ENCODE data around the gene MED15. TPM values are rescaled to one million over a fixed set of nuclear protein-coding genes. Genes with fewer than 3 reads are reported as not detected.

The MED15 gene
- total and polyA plus RNA-seq, 2 donors from 2014 or later = 31.7 to 102 TPM

GRCh38 chr22:20459152-20459542 lies 48.3 kb upstream of the MED15 start:
- H3K4me1 ChIP-seq (ENCODE audit: control insufficient read depth in 2 of 3, insufficient read depth in 2 of 3, low read depth in 1 of 3, low read length in 3 of 3) = peaks cover 0 to 2% (median 0%) of the 10 kb centered on the region in 3 donors
- TF ChIP-seq CTCF (IDR thresholded peaks at IDR 0.05; ENCODE audit: borderline replicate concordance, extremely low read depth, insufficient read depth) = no peak
- FAIRE-seq = no peak
- no peak overlapping the region for H3K27ac ChIP-seq (ENCODE audit: low read depth in 2 of 2, low read length in 2 of 2)
- no peak overlapping the region for H3K4me3 ChIP-seq (ENCODE audit: low read length in 3 of 3)
- H3K36me3 ChIP-seq (ENCODE audit: control insufficient read depth in 2 of 3, insufficient read depth in 3 of 3, low read length in 3 of 3) = peaks cover 0 to 12% (median 0%) of the 10 kb centered on the region in 3 donors
- intact Hi-C loops (cut with DNase I) = no loop called here
- peak in 2 of 5 donors; percentile 17 to 19 for DNase-seq
- no peaks in the 10 kb centered on the region for H3K9me3 ChIP-seq (ENCODE audit: control insufficient read depth in 2 of 3, insufficient read depth in 1 of 3, low read length in 3 of 3)
- H3K27me3 ChIP-seq (ENCODE audit: control insufficient read depth, insufficient read depth, low read length) = no peaks in the 10 kb centered on the region
- no peak overlapping the region for H3K9ac ChIP-seq (ENCODE audit: low read length in 3 of 3)

- Histone ChIP-seq H3K9me3 (ENCODE audit: control insufficient read depth in 2 of 3, insufficient read depth in 1 of 3, low read length in 3 of 3) (no peaks in the 10 kb centered on the region), H3K4me3 (ENCODE audit: low read length in 3 of 3) (no peak overlapping the region), H3K27ac (ENCODE audit: low read depth in 2 of 2, low read length in 2 of 2) (no peak overlapping the region), H3K9ac (ENCODE audit: low read length in 3 of 3) (no peak overlapping the region), H3K36me3 (ENCODE audit: control insufficient read depth in 2 of 3, insufficient read depth in 3 of 3, low read length in 3 of 3) (peaks cover 0 to 12% (median 0%) of the 10 kb centered on the region in 3 donors), H3K4me1 (ENCODE audit: control insufficient read depth in 2 of 3, insufficient read depth in 2 of 3, low read depth in 1 of 3, low read length in 3 of 3) (peaks cover 0 to 2% (median 0%) of the 10 kb centered on the region in 3 donors), H3K27me3 (ENCODE audit: control insufficient read depth, insufficient read depth, low read length) (no peaks in the 10 kb centered on the region)
- DNase-seq (peak in 1 of 5 donors; percentile 54), FAIRE-seq (no peak)
- intact Hi-C loops (cut with DNase I) = no loop called here
- TF ChIP-seq CTCF (IDR thresholded peaks at IDR 0.05; ENCODE audit: borderline replicate concordance, extremely low read depth, insufficient read depth) = no peak
These were observed 47.5 kb upstream of the MED15 start for GRCh38 chr22:20459862-20460261.

GRCh38 chr22:20463324-20464095 lies 43.9 kb upstream of the MED15 start:
- Histone ChIP-seq H3K27ac (ENCODE audit: low read depth in 2 of 2, low read length in 2 of 2) (no peak overlapping the region), H3K27me3 (ENCODE audit: control insufficient read depth, insufficient read depth, low read length) (no peaks in the 10 kb centered on the region), H3K9ac (ENCODE audit: low read length in 3 of 3) (no peak overlapping the region), H3K36me3 (ENCODE audit: control insufficient read depth in 2 of 3, insufficient read depth in 3 of 3, low read length in 3 of 3) (peaks cover 0 to 6% (median 6%) of the 10 kb centered on the region in 3 donors), H3K9me3 (ENCODE audit: control insufficient read depth in 2 of 3, insufficient read depth in 1 of 3, low read length in 3 of 3) (no peaks in the 10 kb centered on the region), H3K4me1 (ENCODE audit: control insufficient read depth in 2 of 3, insufficient read depth in 2 of 3, low read depth in 1 of 3, low read length in 3 of 3) (peaks cover 0 to 2% (median 0%) of the 10 kb centered on the region in 3 donors), H3K4me3 (ENCODE audit: low read length in 3 of 3) (no peak overlapping the region)
- FAIRE-seq (no peak), DNase-seq (peak in 1 of 5 donors; percentile 13)
- TF ChIP-seq CTCF (IDR thresholded peaks at IDR 0.05; ENCODE audit: borderline replicate concordance, extremely low read depth, insufficient read depth) = no peak
- intact Hi-C loops (cut with DNase I) = no loop called here

Data from kidney (tissue), 14 donors.